ENCODE measurements around the gene SEPTIN8. TPM values are rescaled to one million over a fixed set of nuclear protein-coding genes. Genes with fewer than 3 reads are reported as not detected.

Gene SEPTIN8
- total and polyA plus RNA-seq, 2 donors (not counting 3 experiments of a cell fraction or from before 2014, with no cell fraction given) = 56.6 to 82.1 TPM

DNA sequence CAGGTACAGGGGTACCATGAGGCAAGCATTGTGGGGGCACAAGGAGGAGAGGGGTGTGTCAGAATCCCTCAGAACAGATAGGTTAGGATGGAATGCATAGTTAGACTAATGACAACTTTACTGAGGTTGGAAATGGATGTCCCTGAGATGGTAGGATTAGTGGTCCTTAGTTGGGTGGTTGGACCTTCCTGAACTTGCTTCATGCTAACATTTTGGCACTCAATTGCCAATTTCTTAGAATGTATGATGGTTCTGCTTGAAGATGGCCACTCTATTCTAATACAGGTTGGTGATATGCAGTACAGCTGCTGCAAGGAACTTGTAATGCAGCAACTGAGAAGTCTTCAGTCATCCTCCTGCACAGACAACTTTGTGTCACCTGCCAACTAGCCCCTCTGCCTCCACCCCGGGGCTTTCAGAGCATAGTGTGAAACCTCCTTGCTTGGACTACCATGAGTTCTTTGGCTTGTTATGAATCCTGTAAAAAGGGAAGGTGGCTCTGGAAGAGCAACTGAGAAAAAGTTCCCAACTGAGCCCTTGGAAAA is 24.4 kb downstream of the SEPTIN8 start:
- CTCF ChIA-PET = interaction anchor here (2.9 to 6.7 kb wide), 3 partner anchors 19 to 67 kb away, joined by 13 to 179 read pairs (median 15); no protein-coding TSS in a partner anchor
- Histone ChIP-seq H3K4me3 (replicated peaks in 1 of 3; ENCODE audit: insufficient read depth in 1 of 3, low read depth in 1 of 3, low read length in 3 of 3) (no peak overlapping the region), H3K9me1 (replicated peaks; ENCODE audit: control insufficient read depth, extremely low read depth, insufficient read depth, low read length) (no peaks in the 10 kb centered on the region), H3K4me2 (ENCODE audit: insufficient read depth, low read length) (no peak overlapping the region), H3K79me2 (ENCODE audit: control insufficient read depth, insufficient read depth, low read length) (no peaks in the 10 kb centered on the region), H3K4me1 (ENCODE audit: control insufficient read depth, extremely low read depth, insufficient read depth, low read length) (no peaks in the 10 kb centered on the region), H3K9me3 (replicated peaks; ENCODE audit: control insufficient read depth, insufficient read depth, low read length) (no peaks in the 10 kb centered on the region), H4K20me1 (replicated peaks; ENCODE audit: control insufficient read depth, extremely low read depth, insufficient read depth, low read length) (no peaks in the 10 kb centered on the region), H3K36me3 (ENCODE audit: control insufficient read depth in 2 of 2, extremely low read depth in 1 of 2, insufficient read depth in 2 of 2, low read length in 2 of 2) (no peaks in the 10 kb centered on the region), H3K9ac (replicated peaks; ENCODE audit: extremely low read depth, insufficient read depth, low read length) (no peak overlapping the region), H2AFZ (ENCODE audit: low read depth, low read length) (no peak overlapping the region), H3K27me3 (ENCODE audit: control insufficient read depth in 2 of 2, insufficient read depth in 2 of 2, low read length in 2 of 2) (no peaks in the 10 kb centered on the region), H3K27ac (ENCODE audit: insufficient read depth, low read depth, low read length) (no peak overlapping the region)
- POLR2A ChIA-PET = no interaction called here
- FAIRE-seq (no peak), DNase-seq (ENCODE audit: low read depth, low spot score) (no peak)
- BruUV-seq (replicated peaks) = no TSS peak
- TF ChIP-seq, protein P1, sequence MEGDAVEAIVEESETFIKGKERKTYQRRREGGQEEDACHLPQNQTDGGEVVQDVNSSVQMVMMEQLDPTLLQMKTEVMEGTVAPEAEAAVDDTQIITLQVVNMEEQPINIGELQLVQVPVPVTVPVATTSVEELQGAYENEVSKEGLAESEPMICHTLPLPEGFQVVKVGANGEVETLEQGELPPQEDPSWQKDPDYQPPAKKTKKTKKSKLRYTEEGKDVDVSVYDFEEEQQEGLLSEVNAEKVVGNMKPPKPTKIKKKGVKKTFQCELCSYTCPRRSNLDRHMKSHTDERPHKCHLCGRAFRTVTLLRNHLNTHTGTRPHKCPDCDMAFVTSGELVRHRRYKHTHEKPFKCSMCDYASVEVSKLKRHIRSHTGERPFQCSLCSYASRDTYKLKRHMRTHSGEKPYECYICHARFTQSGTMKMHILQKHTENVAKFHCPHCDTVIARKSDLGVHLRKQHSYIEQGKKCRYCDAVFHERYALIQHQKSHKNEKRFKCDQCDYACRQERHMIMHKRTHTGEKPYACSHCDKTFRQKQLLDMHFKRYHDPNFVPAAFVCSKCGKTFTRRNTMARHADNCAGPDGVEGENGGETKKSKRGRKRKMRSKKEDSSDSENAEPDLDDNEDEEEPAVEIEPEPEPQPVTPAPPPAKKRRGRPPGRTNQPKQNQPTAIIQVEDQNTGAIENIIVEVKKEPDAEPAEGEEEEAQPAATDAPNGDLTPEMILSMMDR (IDR thresholded peaks at IDR 0.05; ENCODE audit: extremely low read depth in 1 of 2, insufficient read depth in 1 of 2, low read depth in 1 of 2, low read length in 2 of 2) = no peak
- no peak for TF ChIP-seq POLR2A (IDR thresholded peaks at IDR 0.05; ENCODE audit: low read depth, low read length)
- no peak for TF ChIP-seq EZH2 (IDR thresholded peaks at IDR 0.05; ENCODE audit: borderline replicate concordance, low read depth, low read length, severe bottlenecking)
- TF ChIP-seq JUN (IDR thresholded peaks at IDR 0.05; ENCODE audit: borderline replicate concordance, insufficient read depth, insufficient read length, low read depth) = no peak
- no peak for TF ChIP-seq MYC (IDR thresholded peaks at IDR 0.05; ENCODE audit: low read depth, low read length)
- TF ChIP-seq FOS (IDR thresholded peaks at IDR 0.05; ENCODE audit: borderline replicate concordance, insufficient read depth, low read length) = no peak
- TF ChIP-seq, protein P2, sequence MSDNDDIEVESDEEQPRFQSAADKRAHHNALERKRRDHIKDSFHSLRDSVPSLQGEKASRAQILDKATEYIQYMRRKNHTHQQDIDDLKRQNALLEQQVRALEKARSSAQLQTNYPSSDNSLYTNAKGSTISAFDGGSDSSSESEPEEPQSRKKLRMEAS (IDR thresholded peaks at IDR 0.05; ENCODE audit: insufficient read depth, insufficient read length) = no peak
- TF ChIP-seq GATA2 (IDR thresholded peaks at IDR 0.05; ENCODE audit: insufficient read depth, insufficient read length, low read depth, low read length) = no peak
- no peak for TF ChIP-seq POLR2AphosphoS5 (IDR thresholded peaks at IDR 0.05; ENCODE audit: insufficient read depth, low read depth, low read length)
- dilution Hi-C loops (cut with MboI; ENCODE audit: extremely low pct_ligation_motif_present, low sequenced_read_pairs) (no loop called here), intact Hi-C loops (cut with micrococcal nuclease) (no loop called here)

Measured in endothelial cell of umbilical vein (primary cell).